HPDE6-E6E7 (cell line): ENCODE results near the gene BCR.
A peak's percentile ranks its signal among the peaks of the same experiment; 100 is the strongest.
"Not testable (repeated sequence)": the region's sequence is repeated elsewhere in the genome, so short reads cannot be mapped to it uniquely, and the experiment has no call there.

Experiments used
- DNase-seq: peaks from one replicate; pipeline ENCODE4 v3.0.0; 2011; ENCODE audit warnings: missing footprints; ENCODE audit errors: extremely low spot score

BCR gene

DNA sequence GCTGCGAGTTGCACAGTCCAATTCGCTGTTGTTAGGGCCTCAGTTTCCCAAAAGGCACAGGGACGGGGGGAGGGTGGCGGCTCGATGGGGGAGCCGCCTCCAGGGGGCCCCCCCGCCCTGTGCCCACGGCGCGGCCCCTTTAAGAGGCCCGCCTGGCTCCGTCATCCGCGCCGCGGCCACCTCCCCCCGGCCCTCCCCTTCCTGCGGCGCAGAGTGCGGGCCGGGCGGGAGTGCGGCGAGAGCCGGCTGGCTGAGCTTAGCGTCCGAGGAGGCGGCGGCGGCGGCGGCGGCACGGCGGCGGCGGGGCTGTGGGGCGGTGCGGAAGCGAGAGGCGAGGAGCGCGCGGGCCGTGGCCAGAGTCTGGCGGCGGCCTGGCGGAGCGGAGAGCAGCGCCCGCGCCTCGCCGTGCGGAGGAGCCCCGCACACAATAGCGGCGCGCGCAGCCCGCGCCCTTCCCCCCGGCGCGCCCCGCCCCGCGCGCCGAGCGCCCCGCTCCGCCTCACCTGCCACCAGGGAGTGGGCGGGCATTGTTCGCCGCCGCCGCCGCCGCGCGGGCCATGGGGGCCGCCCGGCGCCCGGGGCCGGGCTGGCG, at the start of gene BCR:
BCR (plus strand) TSS at position 209 of the 592 bp plus-strand sequence. CDS start 452 bp downstream, outside the sequence.
- peak; percentile 72 for DNase-seq

GRCh38 chr22:23130697-23131096, 49.6 kb upstream of the BCR start:
- DNase-seq, result no peak

DNA sequence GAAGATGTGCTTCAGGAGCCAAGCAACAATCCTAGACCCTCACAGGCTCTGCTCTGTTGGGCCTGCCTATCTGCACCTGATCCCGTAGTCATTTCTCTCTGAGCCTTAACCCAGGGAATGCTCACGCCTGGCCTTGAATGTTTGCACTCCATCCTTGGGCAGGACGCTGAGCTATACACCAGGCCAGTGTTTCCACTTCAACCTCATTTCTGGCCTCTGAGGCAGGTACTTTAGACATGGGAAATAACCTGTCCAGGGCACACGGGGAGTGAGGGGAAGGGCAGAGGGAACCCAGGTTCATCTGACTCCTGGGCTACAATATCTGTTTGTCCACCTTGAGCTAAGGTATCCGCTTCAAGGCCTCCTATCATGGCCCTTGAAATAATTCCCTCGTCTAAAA, 48.4 kb upstream of the BCR start:
- no peak for DNase-seq

DNA sequence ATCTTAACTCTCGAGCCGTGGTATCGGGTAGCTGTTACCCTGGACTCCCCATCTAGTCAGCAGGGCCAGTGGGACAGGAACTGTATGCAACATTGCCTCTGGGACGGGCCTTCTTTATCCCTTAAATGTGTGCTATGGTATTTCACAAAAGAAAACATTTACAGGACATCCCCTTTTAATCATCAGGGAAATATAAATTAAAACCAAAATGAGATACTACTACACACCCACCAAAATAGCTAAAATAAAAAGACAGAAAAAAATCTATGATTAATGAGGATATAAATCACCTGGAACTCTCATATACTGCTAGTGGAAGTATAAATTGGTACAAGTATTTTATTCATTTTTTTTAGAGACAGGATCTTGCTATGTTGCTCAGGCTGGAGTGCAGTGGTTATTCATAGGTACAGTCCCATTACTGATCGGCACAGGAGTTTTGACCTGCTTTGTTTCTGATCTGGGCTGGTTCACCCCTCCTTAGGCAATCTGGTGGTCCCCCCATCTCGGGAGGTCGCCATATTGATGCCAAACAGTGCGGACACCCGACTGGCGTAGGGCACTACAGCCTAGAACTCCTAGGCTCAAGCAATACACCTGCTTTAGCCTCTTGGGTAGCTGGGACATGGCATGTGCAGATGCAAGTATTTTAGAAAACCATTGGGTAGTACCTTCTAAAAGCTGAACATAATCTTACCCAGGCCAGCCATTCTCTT, 47.8 kb upstream of the BCR start:
- no peak for DNase-seq

- DNase-seq, result no peak
These were observed 46.4 kb upstream of the BCR start for GRCh38 chr22:23133922-23134321.

GRCh38 chr22:23136991-23137390, 43.3 kb upstream of the BCR start:
- DNase-seq, result not testable (repeated sequence)

DNA sequence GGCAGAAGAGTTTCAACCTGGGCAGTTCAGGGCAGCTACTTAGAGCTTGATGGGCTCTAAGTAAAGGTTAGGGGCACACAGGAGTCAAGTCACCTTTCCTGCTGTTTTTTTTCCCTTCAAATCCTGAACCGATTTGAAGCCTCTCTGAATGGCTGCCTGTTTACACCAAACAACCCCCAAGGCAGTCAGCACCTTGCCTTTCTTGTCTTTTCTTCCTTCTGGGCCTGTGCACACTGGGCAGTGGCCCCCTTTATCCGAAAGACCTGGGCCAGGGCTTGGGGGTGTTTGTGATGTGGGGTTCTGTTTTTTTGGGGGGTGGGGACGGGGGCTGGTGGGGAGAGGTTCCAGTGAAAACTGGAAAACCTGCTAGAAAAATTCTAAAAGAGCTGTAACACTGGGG, 42.8 kb upstream of the BCR start:
- DNase-seq, result no peak

DNA sequence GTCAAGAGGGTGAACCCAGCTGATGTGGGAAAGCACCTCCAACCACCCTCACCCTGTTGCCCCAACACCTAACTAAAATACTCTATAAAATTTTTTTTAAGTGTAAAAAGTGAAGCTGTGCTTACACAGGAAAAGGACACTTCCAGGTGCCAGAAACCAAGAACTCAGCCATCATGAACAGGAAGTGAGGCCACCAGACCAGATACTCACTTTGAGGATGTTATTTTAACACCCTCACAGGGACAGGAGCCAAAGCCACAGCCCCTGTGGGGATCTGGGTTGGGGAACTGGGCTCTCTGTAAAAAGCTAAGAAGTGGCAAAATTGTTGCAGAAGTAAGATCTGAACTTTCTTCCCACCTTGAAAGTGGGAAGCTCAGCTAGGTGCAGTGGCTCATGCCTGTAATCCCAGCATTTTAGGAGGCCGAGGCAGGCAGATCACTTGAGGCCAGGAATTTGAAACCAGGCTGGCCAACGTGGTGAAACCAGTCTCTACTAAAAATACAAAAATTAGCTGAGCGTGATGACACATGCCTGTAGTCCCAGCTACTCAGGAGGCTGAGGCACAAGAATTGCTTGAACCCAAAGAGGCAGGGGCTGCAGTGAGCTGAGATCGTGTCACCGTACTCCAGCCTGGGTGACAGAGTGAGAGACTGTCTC, 42.3 kb upstream of the BCR start:
- DNase-seq, result no peak

DNA sequence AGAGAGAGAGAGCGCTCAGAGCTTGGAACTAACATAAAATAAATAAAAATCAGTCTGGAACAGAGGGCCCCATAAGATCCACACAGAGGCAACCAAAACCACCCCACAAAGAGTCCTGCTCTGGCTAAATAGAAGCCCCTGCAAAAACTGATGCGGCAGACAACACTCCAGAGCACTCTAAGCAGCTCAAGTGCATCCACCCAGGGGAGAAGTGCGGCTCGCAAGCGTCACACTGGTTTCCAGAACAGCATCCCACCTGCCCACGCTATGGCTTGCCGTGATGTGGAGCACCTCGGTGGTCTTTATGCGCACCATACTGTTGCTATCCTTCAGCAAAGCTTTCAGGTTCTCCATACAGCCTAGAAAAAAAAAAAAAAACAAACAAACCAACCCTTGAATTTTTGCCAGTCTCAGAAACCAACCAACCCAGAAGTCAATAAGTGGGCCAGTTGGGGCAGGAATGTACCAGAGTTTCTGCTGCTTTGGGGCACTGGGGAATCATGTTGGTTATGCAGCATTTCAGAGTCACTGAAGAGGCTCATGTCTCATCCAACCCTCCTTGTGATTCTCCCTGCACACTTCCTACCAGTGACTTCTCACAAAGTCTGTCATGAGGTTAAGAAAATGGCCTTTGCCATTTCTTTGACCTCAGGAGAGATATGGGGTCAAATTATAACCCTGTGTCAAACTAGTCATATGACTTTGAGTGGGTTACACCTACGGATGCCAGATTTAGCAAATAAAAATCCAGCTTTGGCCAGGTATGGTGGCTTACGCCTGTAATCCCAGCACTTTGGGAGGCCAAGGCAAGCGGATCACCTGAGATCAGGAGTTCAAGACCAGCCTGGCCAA, 41.5 kb upstream of the BCR start:
- no peak for DNase-seq

- DNase-seq, result no peak
These were observed 39.9 kb upstream of the BCR start for GRCh38 chr22:23140385-23140784.

GRCh38 chr22:23142546-23143105, 37.7 kb upstream of the BCR start:
- no peak for DNase-seq

DNA sequence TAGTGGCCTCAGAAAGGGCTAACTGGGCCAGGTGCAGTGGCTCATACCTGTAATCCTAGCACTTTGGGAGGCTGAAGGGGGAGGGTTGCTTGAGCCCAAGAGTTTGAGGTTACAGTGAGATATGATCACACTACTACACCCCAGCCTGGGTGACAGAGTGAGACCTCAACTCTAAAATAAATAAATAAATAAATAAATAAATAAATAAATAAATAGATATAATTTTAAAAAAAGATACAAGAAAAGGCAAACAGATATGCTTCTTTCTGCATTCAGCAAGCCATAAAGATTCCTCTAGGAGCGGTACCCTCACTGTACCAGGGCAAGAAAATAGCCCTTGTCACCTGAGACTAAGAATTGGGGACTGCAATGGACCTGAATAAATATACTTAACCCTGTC, 37.2 kb upstream of the BCR start:
- no peak for DNase-seq

- no peak for DNase-seq
These were observed 35.9 kb upstream of the BCR start for GRCh38 chr22:23144432-23144831.

- DNase-seq, result peak; percentile 99
These were observed 35.1 kb upstream of the BCR start, which contains the start of gene RAB36 for GRCh38 chr22:23144932-23145877. TSS of gene RAB36 (plus strand) at chr22:23145477. CDS start at chr22:23146617, 1,140 bp downstream.

- DNase-seq, result no peak
These were observed 34.3 kb upstream of the BCR start for GRCh38 chr22:23145878-23146470.

- DNase-seq, result no peak
These were observed 33.7 kb upstream of the BCR start for GRCh38 chr22:23146478-23147205.

DNA sequence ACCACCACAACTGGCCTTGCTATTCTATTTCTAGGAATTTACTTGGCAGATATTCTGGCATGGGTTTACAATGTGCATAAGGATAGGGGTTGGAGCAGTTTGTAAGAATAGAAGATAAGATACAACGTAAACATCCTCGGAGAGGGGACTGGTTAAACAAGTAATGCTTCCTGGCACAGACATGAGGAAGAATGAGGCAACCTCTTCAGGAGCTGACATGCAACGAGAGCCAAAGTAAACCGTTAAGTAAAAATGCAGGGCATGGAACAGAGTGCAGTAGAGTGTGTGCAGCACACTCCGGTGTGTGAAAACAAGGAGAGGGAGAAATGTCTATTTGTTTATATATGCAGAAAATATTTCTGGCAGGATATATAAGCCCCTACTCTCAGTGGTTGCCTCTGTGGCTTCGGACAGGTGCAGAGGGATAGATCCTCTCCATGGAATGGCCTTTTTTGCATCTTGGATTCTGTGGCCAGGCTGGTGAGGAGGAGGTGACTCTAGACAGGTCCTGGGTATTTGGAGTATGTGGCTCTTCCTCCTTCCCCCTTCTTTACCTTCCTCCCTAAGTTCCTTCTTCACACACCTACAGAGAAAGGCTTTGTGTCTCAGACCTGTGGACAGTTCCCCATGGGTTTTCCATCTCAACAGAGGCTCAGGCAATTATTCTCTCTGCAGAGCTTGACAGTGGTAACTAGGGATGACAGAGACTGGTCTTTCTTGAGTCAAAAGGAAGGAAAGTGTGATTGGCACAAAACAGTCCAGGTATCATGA, 32.5 kb upstream of the BCR start:
- peak; percentile 64 for DNase-seq

DNA sequence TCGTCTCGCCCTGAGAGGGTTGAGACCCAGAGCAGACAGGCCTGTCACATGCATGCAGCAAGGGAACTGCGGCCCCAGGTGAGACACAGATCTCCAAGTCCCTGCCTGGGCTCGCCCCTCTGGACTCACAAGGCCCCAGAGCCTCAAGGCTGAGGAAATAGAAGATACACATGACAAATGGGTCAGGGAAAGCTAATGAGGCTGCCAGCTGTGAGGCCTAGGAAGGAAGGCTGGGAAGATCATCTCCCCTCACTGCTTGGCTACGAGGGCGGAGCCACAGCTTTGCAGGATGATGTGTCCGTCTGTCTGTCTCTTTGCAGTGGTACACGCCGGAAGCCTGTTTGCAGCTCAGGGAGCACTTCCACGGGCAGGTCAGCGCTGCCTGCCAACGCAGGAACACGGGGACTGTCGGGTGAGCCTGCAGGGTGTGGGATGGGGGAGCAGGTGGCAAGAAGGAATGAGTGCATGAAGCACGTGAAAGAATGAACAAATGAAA, 30.5 kb upstream of the BCR start:
- DNase-seq, result no peak

DNA sequence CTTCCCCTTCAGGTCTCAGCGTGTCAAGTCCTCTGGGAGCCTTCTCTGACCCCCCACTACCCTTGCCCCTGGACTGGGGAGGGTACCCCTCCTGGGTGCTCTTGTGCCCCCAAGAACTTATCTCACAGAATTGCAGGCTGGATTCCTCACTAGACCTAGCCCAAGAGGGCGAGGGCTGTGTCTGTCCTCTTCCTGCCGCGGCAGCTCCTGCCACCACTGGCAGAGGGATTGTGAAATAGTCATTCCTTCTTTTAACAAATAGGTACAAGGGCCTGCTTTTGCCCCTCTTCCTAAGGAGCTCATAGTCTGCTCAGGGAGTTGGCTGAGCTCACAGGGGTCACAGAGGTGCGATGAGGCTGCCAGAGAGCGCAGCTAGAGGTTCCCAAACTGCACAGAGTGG, 29.5 kb upstream of the BCR start:
- no peak for DNase-seq
